ENCODE measurements around the gene GULP1.

Gene GULP1

GRCh38 chr2:188588235-188588634 is 296.6 kb downstream of the GULP1 start:
- no peak for DNase-seq (ENCODE audit: low read depth in 1 of 2, low spot score in 1 of 2)
- no peaks in the 10 kb centered on the region for H3K27me3 ChIP-seq (ENCODE audit: insufficient read depth, poor library complexity, severe bottlenecking)
- H3K27ac ChIP-seq (replicated peaks) = no peak overlapping the region
- no peak overlapping the region for H3K4me3 ChIP-seq (replicated peaks; ENCODE audit: insufficient read depth, low read length)
- no peak for TF ChIP-seq CTCF (IDR thresholded peaks at IDR 0.05; ENCODE audit: insufficient read depth, low read length)
- TF ChIP-seq SPI1 (IDR thresholded peaks at IDR 0.05; ENCODE audit: borderline replicate concordance, low read depth) = no peak
- TF ChIP-seq POLR2AphosphoS5 (IDR thresholded peaks at IDR 0.05; ENCODE audit: low read depth) = no peak
- no peak for TF ChIP-seq GABPA (IDR thresholded peaks at IDR 0.05; ENCODE audit: low read depth)
- TF ChIP-seq REST (IDR thresholded peaks at IDR 0.05; ENCODE audit: insufficient replicate concordance, low read depth) = no peak

GRCh38 chr2:188596054-188596453 is 304.4 kb downstream of the GULP1 start:
- no peak for DNase-seq (ENCODE audit: low read depth in 1 of 2, low spot score in 1 of 2)
- Histone ChIP-seq H3K27me3 (ENCODE audit: insufficient read depth, poor library complexity, severe bottlenecking) (no peaks in the 10 kb centered on the region), H3K4me3 (replicated peaks; ENCODE audit: insufficient read depth, low read length) (no peak overlapping the region), H3K27ac (replicated peaks) (no peak overlapping the region)
- TF ChIP-seq POLR2AphosphoS5 (IDR thresholded peaks at IDR 0.05; ENCODE audit: low read depth) = no peak

- Histone ChIP-seq H3K27ac (replicated peaks) (no peak overlapping the region), H3K4me3 (replicated peaks; ENCODE audit: insufficient read depth, low read length) (no peak overlapping the region), H3K27me3 (ENCODE audit: insufficient read depth, poor library complexity, severe bottlenecking) (no peaks in the 10 kb centered on the region)
- no peak for DNase-seq (ENCODE audit: low read depth in 1 of 2, low spot score in 1 of 2)
- TF ChIP-seq GABPA (IDR thresholded peaks at IDR 0.05; ENCODE audit: low read depth) = no peak
- no peak for TF ChIP-seq CTCF (IDR thresholded peaks at IDR 0.05; ENCODE audit: insufficient read depth, low read length)
- no peak for TF ChIP-seq POLR2AphosphoS5 (IDR thresholded peaks at IDR 0.05; ENCODE audit: low read depth)
- TF ChIP-seq SPI1 (IDR thresholded peaks at IDR 0.05; ENCODE audit: borderline replicate concordance, low read depth) = no peak
- no peak for TF ChIP-seq REST (IDR thresholded peaks at IDR 0.05; ENCODE audit: insufficient replicate concordance, low read depth)
Measured at GRCh38 chr2:188598551-188598950, 306.9 kb downstream of the GULP1 start.

GRCh38 chr2:188599140-188599539 is 307.5 kb downstream of the GULP1 start:
- Histone ChIP-seq H3K27me3 (ENCODE audit: insufficient read depth, poor library complexity, severe bottlenecking) (no peaks in the 10 kb centered on the region), H3K27ac (replicated peaks) (no peak overlapping the region), H3K4me3 (replicated peaks; ENCODE audit: insufficient read depth, low read length) (no peak overlapping the region)
- DNase-seq (ENCODE audit: low read depth in 1 of 2, low spot score in 1 of 2) = no peak
- TF ChIP-seq SPI1 (IDR thresholded peaks at IDR 0.05; ENCODE audit: borderline replicate concordance, low read depth) (no peak), GABPA (IDR thresholded peaks at IDR 0.05; ENCODE audit: low read depth) (no peak), CTCF (IDR thresholded peaks at IDR 0.05; ENCODE audit: insufficient read depth, low read length) (no peak), REST (IDR thresholded peaks at IDR 0.05; ENCODE audit: insufficient replicate concordance, low read depth) (no peak), POLR2AphosphoS5 (IDR thresholded peaks at IDR 0.05; ENCODE audit: low read depth) (no peak)
